ENCODE data around the gene ABI2.
"Not testable (repeated sequence)": the region's sequence is repeated elsewhere in the genome, so short reads cannot be mapped to it uniquely, and the experiment has no call there.

ABI2 gene

GRCh38 chr2:203327901-203328759 is at the start of gene ABI2:
TSS of gene ABI2 (plus strand) at chr2:203328394. CDS start at chr2:203328515, 121 bp downstream.
- DNase-seq = peak; percentile 61

GRCh38 chr2:203279288-203279687 is 48.9 kb upstream of the ABI2 start:
- no peak for DNase-seq

- no peak for DNase-seq
Measured at GRCh38 chr2:203280428-203281064, 47.6 kb upstream of the ABI2 start.

DNA sequence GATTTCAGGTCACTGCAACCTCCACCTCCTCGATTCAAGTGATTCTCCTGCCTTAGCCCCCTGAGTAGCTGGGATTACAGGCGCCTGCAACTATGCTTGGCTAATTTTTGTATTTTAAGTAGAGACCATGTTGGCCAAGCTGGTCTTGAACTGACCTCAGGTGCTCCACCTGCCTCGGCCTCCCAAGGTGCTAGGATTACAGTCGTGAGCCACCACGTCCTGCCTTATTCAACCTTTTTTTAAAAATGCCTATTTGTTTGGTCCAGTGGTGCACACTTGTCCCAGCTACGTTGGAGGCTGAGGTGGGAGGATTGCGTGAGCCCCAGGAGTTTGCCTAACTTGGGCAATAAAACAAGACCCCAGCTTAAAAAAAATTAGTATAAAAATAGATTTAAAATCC is 46.1 kb upstream of the ABI2 start:
- DNase-seq = no peak

- no peak for DNase-seq
Measured at GRCh38 chr2:203286532-203286931, 41.7 kb upstream of the ABI2 start.

DNA sequence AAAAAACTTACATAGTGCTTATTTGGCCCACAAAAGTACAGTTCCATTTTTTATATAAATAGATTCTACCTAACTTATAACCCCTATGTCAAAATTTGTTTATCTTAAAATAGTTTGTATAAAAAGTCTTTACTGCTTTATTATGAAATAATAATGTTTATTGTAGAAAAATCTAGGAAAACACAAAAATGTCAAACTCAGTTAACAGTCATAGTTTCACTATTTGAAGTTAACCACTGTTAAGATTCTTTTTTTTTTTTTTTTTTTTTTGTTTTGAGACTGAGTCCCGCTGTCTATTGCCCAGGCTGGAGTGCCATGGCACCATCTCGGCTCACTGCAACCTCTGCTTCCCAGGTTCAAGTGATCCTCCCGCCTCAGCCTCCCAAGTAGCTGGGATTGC is 26.5 kb upstream of the ABI2 start:
- DNase-seq = no peak

GRCh38 chr2:203302586-203302985 is 25.6 kb upstream of the ABI2 start:
- DNase-seq = not testable (repeated sequence)

DNA sequence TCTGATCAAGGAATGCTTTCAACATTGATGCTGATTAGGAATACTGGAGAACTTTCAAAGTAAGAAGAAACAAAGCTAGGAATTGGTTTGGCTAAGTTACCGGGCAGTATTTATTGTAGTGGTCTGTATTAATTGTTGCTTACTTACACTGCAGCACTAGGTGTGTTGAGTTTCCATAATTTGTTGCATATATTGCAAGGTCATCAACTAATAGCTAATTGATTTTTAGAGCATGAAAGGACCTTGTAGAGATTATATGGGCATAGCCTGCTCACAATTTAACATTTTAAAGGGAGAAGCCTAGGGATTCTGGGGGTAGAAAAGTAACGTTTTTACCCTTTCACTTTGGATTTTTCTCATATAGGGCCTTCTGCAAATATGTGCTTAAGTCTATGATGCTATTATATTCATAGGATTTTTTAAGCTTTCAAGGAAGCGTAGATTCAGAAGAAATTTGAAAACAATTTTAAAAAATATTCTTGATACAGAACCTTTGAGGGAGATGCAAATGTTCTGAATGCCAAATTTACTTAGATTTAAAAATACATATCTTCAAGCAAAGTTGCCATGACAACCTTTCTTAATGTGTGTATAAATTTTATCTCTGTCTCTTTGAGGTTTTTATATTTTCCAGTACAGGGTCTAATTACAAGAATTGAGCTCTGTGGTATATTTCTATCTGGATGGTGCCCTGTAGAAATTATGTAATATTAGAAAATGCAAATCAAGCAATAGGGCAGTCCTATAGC is 17.3 kb upstream of the ABI2 start:
- no peak for DNase-seq

GRCh38 chr2:203326356-203326755 is 1.8 kb upstream of the ABI2 start:
- no peak for DNase-seq

- DNase-seq = peak; percentile 5
Measured at GRCh38 chr2:203327582-203327900, 653 bp upstream of the ABI2 start.

DNA sequence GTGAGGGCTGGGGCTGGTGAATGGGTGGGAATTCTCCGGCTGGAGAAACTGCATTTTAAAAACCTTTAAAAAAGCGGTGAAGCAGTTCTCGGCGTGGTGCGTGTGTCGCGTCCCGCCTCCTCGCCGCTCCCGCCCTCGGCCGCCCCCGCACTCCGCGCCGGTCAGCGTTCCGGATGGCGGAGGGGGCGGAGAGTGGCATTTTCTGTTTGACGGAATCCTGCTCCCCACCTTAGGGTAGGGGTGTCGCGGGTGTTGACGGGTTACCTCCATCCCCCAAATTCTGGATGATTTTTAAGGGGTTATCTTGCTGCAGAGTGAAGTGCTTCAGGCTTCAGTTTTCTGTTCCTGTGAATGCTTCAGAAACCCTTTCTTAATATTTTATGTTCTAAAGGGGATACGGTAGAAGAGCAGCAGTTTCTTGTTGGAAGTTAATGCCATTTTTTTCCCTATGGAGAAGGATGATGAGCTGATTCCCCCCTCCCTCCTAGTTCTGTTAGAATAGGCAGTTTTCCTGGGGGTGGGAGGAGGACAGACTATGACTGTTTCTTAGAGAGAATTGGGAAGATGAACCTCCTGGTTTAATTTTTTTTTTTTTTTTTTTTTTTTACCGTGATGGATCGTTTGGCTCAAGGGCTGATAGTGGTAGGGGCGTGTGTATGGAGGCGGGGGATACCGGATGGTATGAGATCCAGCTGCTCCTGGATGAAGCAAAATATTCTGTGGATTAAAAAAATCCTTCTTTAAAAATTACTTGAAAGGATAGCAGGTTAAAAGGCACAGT is 756 bp downstream of the ABI2 start:
- peak; percentile 58 for DNase-seq

DNA sequence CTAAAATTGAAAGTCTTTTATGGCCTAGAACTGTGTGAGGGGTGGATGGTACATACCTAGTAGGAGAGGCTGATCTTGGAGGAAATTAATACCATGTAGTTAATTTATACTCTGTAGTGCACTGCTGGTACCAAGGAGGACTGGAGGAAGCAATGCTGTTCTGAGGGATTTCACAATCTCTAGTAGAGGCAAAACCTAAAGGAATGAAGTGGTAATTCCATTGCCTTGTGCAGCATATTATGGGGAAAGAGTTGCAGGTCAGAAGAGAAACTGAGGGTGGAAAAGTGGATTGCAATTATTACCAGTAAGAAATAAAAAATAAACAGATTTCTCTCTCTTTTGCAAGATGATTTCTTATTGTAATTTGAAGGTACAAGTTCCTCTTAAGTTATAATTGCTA is 2.2 kb downstream of the ABI2 start:
- DNase-seq = no peak

- DNase-seq = no peak
Measured at GRCh38 chr2:203338322-203338721, 10.1 kb downstream of the ABI2 start.

- DNase-seq = no peak
Measured at GRCh38 chr2:203340791-203341487, 12.7 kb downstream of the ABI2 start.

GRCh38 chr2:203341741-203342310 is 13.6 kb downstream of the ABI2 start:
- no peak for DNase-seq

GRCh38 chr2:203342374-203342773 is 14.2 kb downstream of the ABI2 start:
- DNase-seq = not testable (repeated sequence)

GRCh38 chr2:203344667-203345066 is 16.5 kb downstream of the ABI2 start:
- no peak for DNase-seq

- no peak for DNase-seq
Measured at GRCh38 chr2:203346612-203347011, 18.4 kb downstream of the ABI2 start.

DNA sequence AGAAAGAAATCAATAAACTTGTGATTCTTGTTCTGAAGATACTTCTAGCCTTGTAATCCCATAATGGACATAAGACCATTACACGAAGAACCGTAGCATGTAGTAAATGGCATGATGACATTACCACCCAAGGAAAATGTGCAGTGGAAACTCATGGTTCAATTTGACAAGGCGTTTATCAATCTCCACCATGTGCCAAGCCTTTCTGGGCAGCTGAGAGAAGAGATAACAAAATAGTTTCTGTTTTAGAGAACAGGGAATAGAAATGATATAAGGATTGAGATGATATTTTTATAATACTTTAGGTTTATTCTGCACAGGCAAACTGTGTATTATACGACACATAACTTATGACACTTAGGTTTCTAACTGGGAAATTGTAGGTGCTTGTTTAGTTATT is 19.2 kb downstream of the ABI2 start:
- DNase-seq = no peak

DNA sequence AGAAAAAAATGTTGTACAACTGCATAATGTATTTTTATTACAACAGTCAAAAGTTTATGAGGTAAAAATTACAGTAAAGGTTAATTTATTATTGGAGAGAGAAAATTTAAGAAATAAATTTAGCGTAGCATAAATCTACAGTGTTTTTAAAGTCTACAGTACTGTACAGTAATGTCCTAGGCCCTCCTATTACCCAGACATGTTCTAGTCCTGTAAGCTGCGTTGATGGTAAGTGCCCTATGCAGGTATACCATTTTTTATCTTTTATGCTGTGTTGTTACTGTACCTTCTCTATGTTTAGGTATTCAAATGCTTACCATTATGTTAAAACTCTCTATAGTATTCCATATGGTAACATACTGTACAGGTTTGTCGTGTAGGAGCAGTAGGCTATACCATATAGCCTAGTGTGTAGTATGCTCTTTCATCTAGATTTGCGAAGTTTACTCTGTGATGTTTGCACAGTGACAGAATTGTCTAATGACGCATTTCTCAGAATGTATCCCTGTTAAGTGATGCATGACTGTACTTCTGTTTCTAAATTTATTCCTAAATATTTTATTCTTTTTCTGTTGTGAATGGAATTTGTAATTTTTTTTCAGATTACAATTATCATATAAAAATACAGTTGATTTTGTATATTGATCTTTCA is 24.5 kb downstream of the ABI2 start:
- no peak for DNase-seq

DNA sequence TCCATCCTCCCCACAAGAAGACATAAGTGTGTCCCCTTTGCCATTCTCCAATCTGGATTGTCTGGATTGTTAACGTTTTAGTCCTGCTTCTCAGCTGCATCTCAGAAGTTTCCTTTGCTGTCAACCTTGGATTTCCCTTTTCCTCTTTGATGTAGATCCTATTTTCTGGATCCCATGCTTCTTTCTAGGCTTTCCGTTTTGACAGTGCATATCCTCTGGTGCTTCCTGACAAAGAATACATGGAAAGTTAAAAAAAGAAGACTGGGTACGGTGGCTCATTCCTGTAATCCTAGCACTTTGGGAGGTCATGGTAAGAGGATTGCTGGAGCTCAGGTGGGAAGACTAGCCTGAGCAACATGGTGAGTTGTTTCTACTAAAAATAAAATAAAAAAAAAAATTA is 26.8 kb downstream of the ABI2 start:
- DNase-seq = no peak

- no peak for DNase-seq
Measured at GRCh38 chr2:203359450-203359849, 31.3 kb downstream of the ABI2 start.
